Liver (tissue), 9 donors: ENCODE measurements around the gene MAN2B2. TPM values are rescaled to one million over a fixed set of nuclear protein-coding genes. Genes with fewer than 3 reads are reported as not detected.

Experiments used
- DNase-seq: peaks from one replicate; pipeline ENCODE4 v3.0.0-alpha.2; 2017; ENCODE audit warnings: low spot score
- H3K27ac ChIP-seq, 2 donors: one replicate each; pipeline ENCODE4 v1.7.0; 2013; ENCODE audit warnings: inconsistent platforms in 2 of 2, low read length in 2 of 2, control low read depth in 1 of 2, low read depth in 1 of 2, mild to moderate bottlenecking in 1 of 2
- H3K27me3 ChIP-seq, 4 donors: one replicate each; pipeline versions ENCODE4 v1.6.1 to v1.7.0; 2013; ENCODE audit warnings: low read length in 3 of 4, inconsistent platforms in 1 of 4, mild to moderate bottlenecking in 1 of 4, moderate library complexity in 1 of 4; ENCODE audit not compliant: control insufficient read depth in 4 of 4, insufficient read depth in 4 of 4
- H3K36me3 ChIP-seq, 4 donors: one replicate each; pipeline versions ENCODE4 v1.6.1 to v1.7.0; 2013; ENCODE audit warnings: low read length in 3 of 4, mild to moderate bottlenecking in 3 of 4, low read depth in 1 of 4, moderate library complexity in 1 of 4; ENCODE audit not compliant: control insufficient read depth in 4 of 4, insufficient read depth in 3 of 4
- H3K4me1 ChIP-seq, 4 donors: one replicate each; pipeline versions ENCODE4 v1.6.1 to v1.7.0; 2013; ENCODE audit warnings: low read length in 3 of 4, mild to moderate bottlenecking in 3 of 4, moderate library complexity in 1 of 4; ENCODE audit not compliant: control insufficient read depth in 4 of 4, insufficient read depth in 4 of 4
- H3K4me3 ChIP-seq, 3 donors: one replicate each; pipeline versions ENCODE4 v1.6.1 to v1.7.0; 2013; ENCODE audit warnings: low read length in 3 of 3, control low read depth in 1 of 3, low read depth in 1 of 3, mild to moderate bottlenecking in 1 of 3
- H3K9ac ChIP-seq, 2 donors: one replicate each; pipeline ENCODE4 v1.7.0; 2013; ENCODE audit warnings: low read length in 2 of 2, mild to moderate bottlenecking in 2 of 2, moderate library complexity in 2 of 2, control low read depth in 1 of 2, low read depth in 1 of 2
- H3K9me3 ChIP-seq, 4 donors: one replicate each; pipeline versions ENCODE4 v1.6.1 to v1.7.0; 2013; ENCODE audit warnings: low read length in 3 of 4; ENCODE audit not compliant: control insufficient read depth in 4 of 4
- CTCF ChIP-seq: fragments of 150-350 bp; IDR thresholded peaks from 2 replicates; pipeline ENCODE4 v1.5.1; 2017; ENCODE audit warnings: improper control_type of control experiment, low read depth, low read length; ENCODE audit not compliant: missing input control
- EGR1 ChIP-seq, 2 donors: IDR thresholded peaks; 2 replicates each; pipeline ENCODE4 v1.6.1; 2016 to 2018; ENCODE audit warnings: antibody characterized with exemption in 2 of 2, low read depth in 2 of 2
- FOXA1 ChIP-seq: IDR thresholded peaks from 2 replicates; pipeline ENCODE4 v1.6.1; 2016; ENCODE audit warnings: antibody characterized with exemption
- FOXA2 ChIP-seq: IDR thresholded peaks from 2 replicates; pipeline ENCODE4 v1.6.1; 2016; ENCODE audit warnings: antibody characterized with exemption
- GABPA ChIP-seq, 2 donors: IDR thresholded peaks in 1 of 2; conservative IDR thresholded peaks in 1 of 2; 2 replicates each; pipeline ENCODE4 v1.6.1; 2016; ENCODE audit warnings: antibody characterized with exemption in 2 of 2, mild to moderate bottlenecking in 1 of 2, moderate library complexity in 1 of 2
- HNF4A ChIP-seq, 2 donors: conservative IDR thresholded peaks; 2 replicates each; pipeline ENCODE4 v1.6.1; 2016; ENCODE audit warnings: antibody characterized with exemption in 2 of 2, mild to moderate bottlenecking in 2 of 2
- HNF4G ChIP-seq: IDR thresholded peaks from 2 replicates; pipeline ENCODE4 v1.6.1; 2016; ENCODE audit warnings: antibody characterized with exemption
- JUND ChIP-seq, 2 donors: IDR thresholded peaks; 2 replicates each; pipeline ENCODE4 v1.6.1; 2016; ENCODE audit warnings: antibody characterized with exemption in 2 of 2
- MAX ChIP-seq: IDR thresholded peaks from 2 replicates; pipeline ENCODE4 v1.6.1; 2016; ENCODE audit warnings: antibody characterized with exemption
- NR2F2 ChIP-seq: IDR thresholded peaks from 2 replicates; pipeline ENCODE4 v1.6.1; 2016; ENCODE audit warnings: antibody characterized with exemption
- RAD21 ChIP-seq, 2 donors: IDR thresholded peaks; 2 replicates each; pipeline ENCODE4 v1.6.1; 2016; ENCODE audit warnings: antibody characterized with exemption in 2 of 2, mild to moderate bottlenecking in 2 of 2
- REST ChIP-seq: IDR thresholded peaks from 2 replicates; pipeline ENCODE4 v1.6.1; 2016; ENCODE audit warnings: antibody characterized with exemption, mild to moderate bottlenecking
- RXRA ChIP-seq, 2 donors: IDR thresholded peaks; 2 replicates each; pipeline ENCODE4 v1.6.1; 2017 to 2018; ENCODE audit warnings: antibody characterized with exemption in 2 of 2, mild to moderate bottlenecking in 1 of 2
- SP1 ChIP-seq: IDR thresholded peaks from 2 replicates; pipeline ENCODE4 v1.6.1; 2018; ENCODE audit warnings: antibody characterized with exemption, mild to moderate bottlenecking
- TAF1 ChIP-seq: conservative IDR thresholded peaks from 2 replicates; pipeline ENCODE4 v1.6.1; 2016; ENCODE audit warnings: antibody characterized with exemption, mild to moderate bottlenecking
- YY1 ChIP-seq: IDR thresholded peaks from 2 replicates; pipeline ENCODE4 v1.6.1; 2016; ENCODE audit warnings: antibody characterized with exemption, mild to moderate bottlenecking
- ZBTB33 ChIP-seq: IDR thresholded peaks from 2 replicates; pipeline ENCODE4 v1.6.1; 2016; ENCODE audit warnings: antibody characterized with exemption
- WGBS: extraction: QIAGEN DNeasy Blood & Tissue Kit; methylation state at CpG from one replicate; pipeline ENCODE4 v1.1.7; 2013; 5-methylcytosine and 5-hydroxymethylcytosine counted together
- polyA plus RNA-seq, 2 donors: library from polyadenylated mRNA; stranded (reverse) in 1 of 2; unstranded in 1 of 2; fragments of 200-250 nt in 1 of 2; fragments of >200 nt in 1 of 2; fragmentation: Nextera tagmentation in 1 of 2; extraction: Ambion mirVana in 1 of 2; gene quantifications; one replicate each; pipeline versions ENCODE4 v1.2.1 to v1.2.3, GENCODE V29; 2013 to 2015
- total RNA-seq, 2 donors: library from RNA; depleted of rRNA; stranded (reverse); fragments of >200 nt; gene quantifications; one replicate each; pipeline ENCODE4 v1.2.3, GENCODE V29; 2014
- donor health status: healthy.
- donor health status: healthy.
- donor health status: healthy.
- donor health status: healthy.
- donor health status: healthy.

Gene MAN2B2
- total and polyA plus RNA-seq, 4 donors: 14.7 to 29.7 (median 22.5) TPM

GRCh38 chr4:6662591-6662990, 87.6 kb downstream of the MAN2B2 start:
- no peak overlapping the region for H3K27ac ChIP-seq
- H3K4me3 ChIP-seq: no peak overlapping the region
- DNase-seq: no peak
- 93% methylated on average over 3 of the region's 3 CpGs for WGBS
- no peaks in the 10 kb centered on the region for H3K36me3 ChIP-seq
- TF ChIP-seq TAF1: no peak
- H3K9me3 ChIP-seq: no peaks in the 10 kb centered on the region
- no peak overlapping the region for H3K9ac ChIP-seq
- H3K4me1 ChIP-seq: peaks cover 0 to 10% (median 5%) of the 10 kb centered on the region in 4 donors
- H3K27me3 ChIP-seq: peaks cover 0 to 3% (median under 1%) of the 10 kb centered on the region in 4 donors

GRCh38 chr4:6663596-6664393, 88.8 kb downstream of the MAN2B2 start:
- Histone ChIP-seq H3K4me1 (peaks cover 0 to 6% (median 2%) of the 10 kb centered on the region in 4 donors), H3K4me3 (peak overlapping the region in 1 of 3 donors; percentile 19), H3K27ac (no peak overlapping the region), H3K27me3 (peaks cover 0 to 3% (median under 1%) of the 10 kb centered on the region in 4 donors), H3K36me3 (no peaks in the 10 kb centered on the region), H3K9ac (no peak overlapping the region), H3K9me3 (no peaks in the 10 kb centered on the region)
- DNase-seq: no peak
- no peak for TF ChIP-seq FOXA1
- TF ChIP-seq NR2F2: no peak
- TF ChIP-seq HNF4A (conservative IDR thresholded peaks at IDR 0.05): no peak
- TF ChIP-seq SP1: no peak
- TF ChIP-seq RAD21 (IDR thresholded peaks at IDR 0.05): no peak
- no peak for TF ChIP-seq EGR1 (IDR thresholded peaks at IDR 0.05; ENCODE audit: low read depth in 2 of 2)
- TF ChIP-seq JUND (IDR thresholded peaks at IDR 0.05): no peak
- TF ChIP-seq TAF1: no peak
- no peak for TF ChIP-seq ZBTB33
- no peak for TF ChIP-seq MAX
- TF ChIP-seq REST: no peak
- TF ChIP-seq GABPA (IDR thresholded peaks at IDR 0.05 in 1 of 2, conservative IDR thresholded peaks at IDR 0.05 in 1 of 2): no peak
- TF ChIP-seq RXRA (IDR thresholded peaks at IDR 0.05): no peak
- no peak for TF ChIP-seq HNF4G
- no peak for TF ChIP-seq FOXA2
- no peak for TF ChIP-seq CTCF
- no peak for TF ChIP-seq YY1
- 21% methylated on average over 55 of the region's 55 CpGs for WGBS
